ENCODE measurements around the gene QRFPR. TPM values are rescaled to one million over a fixed set of nuclear protein-coding genes. Genes with fewer than 3 reads are reported as not detected.

Gene QRFPR
- total and polyA plus RNA-seq, 11 donors, result 0.49 to 6.5 (median 3.0) TPM

GRCh38 chr4:121339307-121339706, 41.5 kb downstream of the QRFPR start:
- H3K27ac ChIP-seq, result no peak overlapping the region
- H3K27me3 ChIP-seq, result no peaks in the 10 kb centered on the region
- H3K36me3 ChIP-seq, result no peaks in the 10 kb centered on the region
- no peak for TF ChIP-seq CTCF (IDR thresholded peaks at IDR 0.05)
- TF ChIP-seq POLR2A (IDR thresholded peaks at IDR 0.05), result no peak
- 74 to 84% (median 78%) methylated on average over 2 of the region's 2 CpGs for WGBS, 4 donors
- H3K4me1 ChIP-seq, result peaks cover 0 to 3% (median 0%) of the 10 kb centered on the region in 12 donors
- no peaks in the 10 kb centered on the region for H3K9me3 ChIP-seq
- intact Hi-C loops (cut with DNase I), result no loop called here
- DNase-seq, result no peak
- no peak for ATAC-seq
- no peak overlapping the region for H3K4me3 ChIP-seq

- Histone ChIP-seq H3K27me3 (no peaks in the 10 kb centered on the region), H3K9me3 (no peaks in the 10 kb centered on the region), H3K4me3 (no peak overlapping the region), H3K4me1 (peaks cover 0 to 2% (median 0%) of the 10 kb centered on the region in 12 donors), H3K36me3 (no peaks in the 10 kb centered on the region), H3K27ac (no peak overlapping the region)
- ATAC-seq, result no peak
- intact Hi-C loops (cut with DNase I), result no loop called here
- 88 to 94% (median 91%) methylated on average over 7 of the region's 7 CpGs for WGBS, 4 donors
- DNase-seq, result no peak
- TF ChIP-seq POLR2A (IDR thresholded peaks at IDR 0.05), result no peak
- no peak for TF ChIP-seq CTCF (IDR thresholded peaks at IDR 0.05)
Measured at GRCh38 chr4:121338518-121338917, 42.3 kb downstream of the QRFPR start.

- Histone ChIP-seq H3K36me3 (no peaks in the 10 kb centered on the region), H3K27ac (no peak overlapping the region), H3K4me1 (peaks cover 0 to 2% (median 0%) of the 10 kb centered on the region in 12 donors), H3K9me3 (no peaks in the 10 kb centered on the region), H3K4me3 (no peak overlapping the region), H3K27me3 (no peaks in the 10 kb centered on the region)
- intact Hi-C loops (cut with DNase I), result no loop called here
- TF ChIP-seq CTCF (IDR thresholded peaks at IDR 0.05) (no peak), POLR2A (IDR thresholded peaks at IDR 0.05) (no peak)
- DNase-seq (no peak), ATAC-seq (no peak)
- 83 to 96% (median 93%) methylated on average over 2 of the region's 2 CpGs for WGBS, 4 donors
Measured at GRCh38 chr4:121336706-121337105, 44.1 kb downstream of the QRFPR start.

- ATAC-seq (no peak), DNase-seq (no peak)
- Histone ChIP-seq H3K36me3 (no peaks in the 10 kb centered on the region), H3K27ac (no peak overlapping the region), H3K9me3 (no peaks in the 10 kb centered on the region), H3K27me3 (no peaks in the 10 kb centered on the region), H3K4me3 (no peak overlapping the region), H3K4me1 (peaks cover 0 to 11% (median 0%) of the 10 kb centered on the region in 12 donors)
- WGBS, 4 donors, result 73 to 89% (median 84%) methylated on average over 4 of the region's 4 CpGs
- TF ChIP-seq CTCF (IDR thresholded peaks at IDR 0.05), result no peak
- no peak for TF ChIP-seq POLR2A (IDR thresholded peaks at IDR 0.05)
- intact Hi-C loops (cut with DNase I), result no loop called here
Measured at GRCh38 chr4:121330180-121330665, 50.6 kb downstream of the QRFPR start.

Measured in heart left ventricle (tissue), 16 donors.